ENCODE measurements around the gene ABLIM2.

Gene ABLIM2

GRCh38 chr4:8089862-8090261 lies 68.8 kb downstream of the ABLIM2 start:
- no peak for ATAC-seq
- TF ChIP-seq ZNF8 (CRISPR knock-in tag; IDR thresholded peaks at IDR 0.05) (no peak), ZFP30 (CRISPR knock-in tag; IDR thresholded peaks at IDR 0.05) (no peak), ZC3H10 (CRISPR knock-in tag; IDR thresholded peaks at IDR 0.05) (no peak), CSDC2 (CRISPR knock-in tag; IDR thresholded peaks at IDR 0.05) (no peak), ZFP3 (CRISPR knock-in tag; IDR thresholded peaks at IDR 0.05) (no peak), CREB5 (CRISPR knock-in tag; IDR thresholded peaks at IDR 0.05; ENCODE audit: low read depth) (no peak), PPARA (CRISPR knock-in tag; IDR thresholded peaks at IDR 0.05; ENCODE audit: borderline replicate concordance) (no peak), GLIS3 (CRISPR knock-in tag; IDR thresholded peaks at IDR 0.05) (no peak), PATZ1 (CRISPR knock-in tag; IDR thresholded peaks at IDR 0.05; ENCODE audit: borderline replicate concordance) (no peak), ZNF70 (CRISPR knock-in tag; IDR thresholded peaks at IDR 0.05) (no peak), ZNF565 (CRISPR knock-in tag; conservative IDR thresholded peaks at IDR 0.05; ENCODE audit: low read depth) (no peak), POU6F1 (CRISPR knock-in tag; IDR thresholded peaks at IDR 0.05; ENCODE audit: borderline replicate concordance, low read depth) (no peak), ISL1 (CRISPR knock-in tag; IDR thresholded peaks at IDR 0.05) (no peak), RARB (CRISPR knock-in tag; IDR thresholded peaks at IDR 0.05) (no peak), ARNTL (CRISPR knock-in tag; IDR thresholded peaks at IDR 0.05; ENCODE audit: borderline replicate concordance, low read depth) (no peak)
- TF ChIP-seq, protein P1, sequence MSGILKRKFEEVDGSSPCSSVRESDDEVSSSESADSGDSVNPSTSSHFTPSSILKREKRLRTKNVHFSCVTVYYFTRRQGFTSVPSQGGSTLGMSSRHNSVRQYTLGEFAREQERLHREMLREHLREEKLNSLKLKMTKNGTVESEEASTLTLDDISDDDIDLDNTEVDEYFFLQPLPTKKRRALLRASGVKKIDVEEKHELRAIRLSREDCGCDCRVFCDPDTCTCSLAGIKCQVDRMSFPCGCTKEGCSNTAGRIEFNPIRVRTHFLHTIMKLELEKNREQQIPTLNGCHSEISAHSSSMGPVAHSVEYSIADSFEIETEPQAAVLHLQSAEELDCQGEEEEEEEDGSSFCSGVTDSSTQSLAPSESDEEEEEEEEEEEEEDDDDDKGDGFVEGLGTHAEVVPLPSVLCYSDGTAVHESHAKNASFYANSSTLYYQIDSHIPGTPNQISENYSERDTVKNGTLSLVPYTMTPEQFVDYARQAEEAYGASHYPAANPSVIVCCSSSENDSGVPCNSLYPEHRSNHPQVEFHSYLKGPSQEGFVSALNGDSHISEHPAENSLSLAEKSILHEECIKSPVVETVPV (CRISPR knock-in tag; IDR thresholded peaks at IDR 0.05): no peak

- TF ChIP-seq CSDC2 (CRISPR knock-in tag; IDR thresholded peaks at IDR 0.05) (no peak), PPARA (CRISPR knock-in tag; IDR thresholded peaks at IDR 0.05; ENCODE audit: borderline replicate concordance) (no peak), ZC3H10 (CRISPR knock-in tag; IDR thresholded peaks at IDR 0.05) (no peak), OSR1 (CRISPR knock-in tag; IDR thresholded peaks at IDR 0.05) (no peak), TCF4 (CRISPR knock-in tag; IDR thresholded peaks at IDR 0.05; ENCODE audit: borderline replicate concordance) (no peak)
- no peak for ATAC-seq
Measured at GRCh38 chr4:8088966-8089491, 69.6 kb downstream of the ABLIM2 start.

DNA sequence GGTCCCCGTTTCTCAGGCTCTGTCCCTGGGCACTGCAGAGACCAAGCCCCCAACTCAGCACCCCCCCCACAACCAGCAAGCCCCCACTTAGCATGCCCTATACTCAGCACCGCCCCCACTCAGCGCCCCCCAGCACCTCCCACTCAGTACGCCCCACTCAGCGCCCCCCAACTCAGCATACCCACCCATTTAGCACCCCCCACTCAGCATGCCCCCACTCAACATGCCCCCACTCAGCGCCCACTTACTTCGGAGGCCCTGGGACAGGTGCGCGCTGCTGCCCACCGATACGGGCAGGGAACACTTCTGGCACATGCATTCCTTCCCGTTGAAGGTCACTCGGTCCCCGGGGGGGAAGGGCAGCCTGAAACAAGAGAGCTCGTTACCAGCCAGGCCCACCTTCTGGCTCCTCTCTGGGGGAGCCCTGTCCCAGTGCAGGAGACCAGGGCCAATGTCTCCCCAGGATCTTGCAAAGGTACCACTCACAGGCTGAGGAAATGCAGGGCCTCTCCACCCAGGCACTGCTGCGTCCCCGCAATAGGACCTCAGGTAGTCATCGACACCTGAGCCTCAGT lies 70.6 kb downstream of the ABLIM2 start:
- no peak for TF ChIP-seq TOX (CRISPR knock-in tag; IDR thresholded peaks at IDR 0.05; ENCODE audit: borderline replicate concordance)
- no peak for TF ChIP-seq SNAI2 (CRISPR knock-in tag; IDR thresholded peaks at IDR 0.05)
- ATAC-seq: no peak

DNA sequence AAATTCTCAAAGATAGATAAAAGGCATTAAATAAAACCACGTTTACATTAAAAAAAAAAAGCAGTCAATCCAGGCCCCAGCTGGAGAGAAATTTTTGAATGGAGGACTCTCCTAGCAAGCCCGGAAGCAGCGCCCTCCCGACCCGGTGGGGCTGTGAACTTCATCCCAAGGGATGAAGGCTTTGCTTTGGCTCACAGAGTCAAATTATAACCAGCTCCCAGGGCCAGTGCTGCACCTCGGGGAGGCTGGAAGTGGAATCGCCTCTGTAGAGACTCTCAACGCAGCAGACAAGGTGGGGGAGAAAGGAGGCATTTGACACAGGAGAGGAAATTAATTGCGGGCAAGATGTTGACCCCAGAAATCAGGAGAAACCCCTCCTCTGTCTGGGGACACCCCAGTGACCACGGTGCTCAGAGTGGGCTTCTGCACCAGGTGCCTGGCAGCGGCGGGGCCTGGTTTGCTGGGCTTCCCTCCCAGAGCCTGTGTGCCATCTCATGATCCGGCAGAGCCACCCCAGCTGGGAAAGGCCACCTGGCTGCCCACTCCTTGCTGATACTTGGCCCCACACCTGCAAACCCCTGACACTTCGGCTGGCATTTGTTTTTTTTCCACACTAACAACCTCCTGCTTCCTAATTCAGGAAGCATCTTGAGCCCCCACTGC lies 71.7 kb downstream of the ABLIM2 start:
- ATAC-seq: no peak
- TF ChIP-seq ARNTL (CRISPR knock-in tag; IDR thresholded peaks at IDR 0.05; ENCODE audit: borderline replicate concordance, low read depth) (no peak), PPARA (CRISPR knock-in tag; IDR thresholded peaks at IDR 0.05; ENCODE audit: borderline replicate concordance) (no peak), ZFP30 (CRISPR knock-in tag; IDR thresholded peaks at IDR 0.05) (no peak), TOX (CRISPR knock-in tag; IDR thresholded peaks at IDR 0.05; ENCODE audit: borderline replicate concordance) (no peak), ZC3H10 (CRISPR knock-in tag; IDR thresholded peaks at IDR 0.05) (no peak), ZFP3 (CRISPR knock-in tag; IDR thresholded peaks at IDR 0.05) (no peak), ZNF70 (CRISPR knock-in tag; IDR thresholded peaks at IDR 0.05) (no peak), CREB5 (CRISPR knock-in tag; IDR thresholded peaks at IDR 0.05; ENCODE audit: low read depth) (no peak), ZNF565 (CRISPR knock-in tag; conservative IDR thresholded peaks at IDR 0.05; ENCODE audit: low read depth) (no peak), SNAI2 (CRISPR knock-in tag; IDR thresholded peaks at IDR 0.05) (no peak), GLIS3 (CRISPR knock-in tag; IDR thresholded peaks at IDR 0.05) (no peak), RARB (CRISPR knock-in tag; IDR thresholded peaks at IDR 0.05) (no peak), CSDC2 (CRISPR knock-in tag; IDR thresholded peaks at IDR 0.05) (no peak), OSR1 (CRISPR knock-in tag; IDR thresholded peaks at IDR 0.05) (no peak)
- TF ChIP-seq, protein P2, sequence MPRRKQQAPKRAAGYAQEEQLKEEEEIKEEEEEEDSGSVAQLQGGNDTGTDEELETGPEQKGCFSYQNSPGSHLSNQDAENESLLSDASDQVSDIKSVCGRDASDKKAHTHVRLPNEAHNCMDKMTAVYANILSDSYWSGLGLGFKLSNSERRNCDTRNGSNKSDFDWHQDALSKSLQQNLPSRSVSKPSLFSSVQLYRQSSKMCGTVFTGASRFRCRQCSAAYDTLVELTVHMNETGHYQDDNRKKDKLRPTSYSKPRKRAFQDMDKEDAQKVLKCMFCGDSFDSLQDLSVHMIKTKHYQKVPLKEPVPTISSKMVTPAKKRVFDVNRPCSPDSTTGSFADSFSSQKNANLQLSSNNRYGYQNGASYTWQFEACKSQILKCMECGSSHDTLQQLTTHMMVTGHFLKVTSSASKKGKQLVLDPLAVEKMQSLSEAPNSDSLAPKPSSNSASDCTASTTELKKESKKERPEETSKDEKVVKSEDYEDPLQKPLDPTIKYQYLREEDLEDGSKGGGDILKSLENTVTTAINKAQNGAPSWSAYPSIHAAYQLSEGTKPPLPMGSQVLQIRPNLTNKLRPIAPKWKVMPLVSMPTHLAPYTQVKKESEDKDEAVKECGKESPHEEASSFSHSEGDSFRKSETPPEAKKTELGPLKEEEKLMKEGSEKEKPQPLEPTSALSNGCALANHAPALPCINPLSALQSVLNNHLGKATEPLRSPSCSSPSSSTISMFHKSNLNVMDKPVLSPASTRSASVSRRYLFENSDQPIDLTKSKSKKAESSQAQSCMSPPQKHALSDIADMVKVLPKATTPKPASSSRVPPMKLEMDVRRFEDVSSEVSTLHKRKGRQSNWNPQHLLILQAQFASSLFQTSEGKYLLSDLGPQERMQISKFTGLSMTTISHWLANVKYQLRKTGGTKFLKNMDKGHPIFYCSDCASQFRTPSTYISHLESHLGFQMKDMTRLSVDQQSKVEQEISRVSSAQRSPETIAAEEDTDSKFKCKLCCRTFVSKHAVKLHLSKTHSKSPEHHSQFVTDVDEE (CRISPR knock-in tag; IDR thresholded peaks at IDR 0.05): no peak
- TF ChIP-seq, protein P1 (CRISPR knock-in tag; IDR thresholded peaks at IDR 0.05): no peak

Data from SK-N-SH treated with all-trans-retinoic acid at 6 μM for 48 hours (cell line).